NB4 (cell line): ENCODE measurements around the gene L2HGDH.

Experiments
- CTCF ChIP-seq: IDR thresholded peaks from one replicate; pipeline ENCODE4 v1.5.1; 2012; ENCODE audit warnings: low read depth, low read length
- MAX ChIP-seq: IDR thresholded peaks from 2 replicates; pipeline ENCODE4 v1.6.1; 2011; ENCODE audit warnings: low read depth, low read length
- MYC ChIP-seq: IDR thresholded peaks from 2 replicates; pipeline ENCODE4 v1.6.1; 2011; ENCODE audit warnings: low read depth, low read length
- POLR2A ChIP-seq: IDR thresholded peaks from 2 replicates; pipeline ENCODE4 v1.6.1; 2011; ENCODE audit warnings: mild to moderate bottlenecking; ENCODE audit not compliant: insufficient read length; ENCODE audit errors: extremely low read depth

GRCh38 chr14:50335989-50336824 is 24.2 kb upstream of the L2HGDH start:
- no peak for TF ChIP-seq CTCF
- no peak for TF ChIP-seq POLR2A
- no peak for TF ChIP-seq MYC
- TF ChIP-seq MAX: no peak
